SK-N-SH (cell line): ENCODE results near the gene ZMPSTE24.
"Not testable (repeated sequence)": the region's sequence is repeated elsewhere in the genome, so short reads cannot be mapped to it uniquely, and the experiment has no call there.

ENCODE experiments used
- GABPA ChIP-seq: IDR thresholded peaks from 2 replicates; pipeline ENCODE4 v1.4.0; 2012; ENCODE audit warnings: low read depth, mild to moderate bottlenecking
- JUND ChIP-seq: IDR thresholded peaks from 2 replicates; pipeline ENCODE4 v1.4.0; 2012
- POLR2AphosphoS5 ChIP-seq: IDR thresholded peaks from 2 replicates; pipeline ENCODE4 v1.6.1; 2012; ENCODE audit warnings: low read depth, low read length
- RXRA ChIP-seq: IDR thresholded peaks from 2 replicates; pipeline ENCODE4 v1.4.0; 2012; ENCODE audit warnings: low read depth, mild to moderate bottlenecking, borderline replicate concordance
- TAF1 ChIP-seq: IDR thresholded peaks from 2 replicates; pipeline ENCODE4 v1.6.1; 2012; ENCODE audit warnings: low read depth, mild to moderate bottlenecking, low read length, moderate library complexity, borderline replicate concordance
- TEAD4 ChIP-seq: IDR thresholded peaks from 2 replicates; pipeline ENCODE4 v1.4.0; 2012; ENCODE audit warnings: mild to moderate bottlenecking, borderline replicate concordance; ENCODE audit not compliant: insufficient read depth
- YY1 ChIP-seq: IDR thresholded peaks from 2 replicates; pipeline ENCODE4 v1.4.0; 2012; ENCODE audit warnings: low read depth, mild to moderate bottlenecking
- TF ChIP-seq, protein P1 (sequence below): fragments of 150-350 bp; IDR thresholded peaks from 2 replicates; pipeline ENCODE4 v1.6.1; 2017; ENCODE audit warnings: antibody characterized with exemption, low read length, low read depth, borderline replicate concordance
- TF ChIP-seq, protein P2 (sequence below): fragments of 200-600 bp; sonication (generic); IDR thresholded peaks from 2 replicates; pipeline ENCODE4 v1.6.1; 2017; ENCODE audit warnings: antibody characterized with exemption, mild to moderate bottlenecking, moderate library complexity
- TF ChIP-seq, protein P3 (sequence below): IDR thresholded peaks from 2 replicates; pipeline ENCODE4 v1.6.1; 2012; ENCODE audit warnings: mild to moderate bottlenecking, low read depth, low read length, moderate library complexity
- TF ChIP-seq, protein P4 (sequence below): IDR thresholded peaks from 2 replicates; pipeline ENCODE4 v1.4.0; 2012; ENCODE audit warnings: low read depth, borderline replicate concordance
- TF ChIP-seq, protein P5 (sequence below): IDR thresholded peaks from 2 replicates; pipeline ENCODE4 v1.4.0; 2012; ENCODE audit warnings: low read depth

DNA sequence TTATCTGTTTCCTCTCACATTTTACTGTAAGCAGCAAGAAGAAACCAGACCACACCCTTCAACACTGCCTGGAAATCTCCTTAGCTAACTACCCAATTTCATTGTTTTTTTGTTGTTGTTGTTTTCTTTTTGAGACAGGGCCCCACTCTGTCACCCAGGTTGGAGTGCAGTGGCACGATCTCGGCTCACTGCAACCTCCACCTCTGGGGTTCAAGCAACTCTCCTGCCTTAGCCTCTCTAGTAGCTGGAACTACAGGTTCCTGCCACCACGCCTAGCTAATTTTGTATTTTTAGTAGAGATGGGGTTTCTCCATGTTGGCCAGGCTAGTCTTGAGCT lies 84.3 kb downstream of the ZMPSTE24 start:
- not testable (repeated sequence) for TF ChIP-seq TAF1, RXRA, POLR2AphosphoS5, GABPA, JUND, TEAD4, YY1
- TF ChIP-seq, protein P1, sequence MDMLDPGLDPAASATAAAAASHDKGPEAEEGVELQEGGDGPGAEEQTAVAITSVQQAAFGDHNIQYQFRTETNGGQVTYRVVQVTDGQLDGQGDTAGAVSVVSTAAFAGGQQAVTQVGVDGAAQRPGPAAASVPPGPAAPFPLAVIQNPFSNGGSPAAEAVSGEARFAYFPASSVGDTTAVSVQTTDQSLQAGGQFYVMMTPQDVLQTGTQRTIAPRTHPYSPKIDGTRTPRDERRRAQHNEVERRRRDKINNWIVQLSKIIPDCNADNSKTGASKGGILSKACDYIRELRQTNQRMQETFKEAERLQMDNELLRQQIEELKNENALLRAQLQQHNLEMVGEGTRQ, result not testable (repeated sequence)
- TF ChIP-seq, protein P2, sequence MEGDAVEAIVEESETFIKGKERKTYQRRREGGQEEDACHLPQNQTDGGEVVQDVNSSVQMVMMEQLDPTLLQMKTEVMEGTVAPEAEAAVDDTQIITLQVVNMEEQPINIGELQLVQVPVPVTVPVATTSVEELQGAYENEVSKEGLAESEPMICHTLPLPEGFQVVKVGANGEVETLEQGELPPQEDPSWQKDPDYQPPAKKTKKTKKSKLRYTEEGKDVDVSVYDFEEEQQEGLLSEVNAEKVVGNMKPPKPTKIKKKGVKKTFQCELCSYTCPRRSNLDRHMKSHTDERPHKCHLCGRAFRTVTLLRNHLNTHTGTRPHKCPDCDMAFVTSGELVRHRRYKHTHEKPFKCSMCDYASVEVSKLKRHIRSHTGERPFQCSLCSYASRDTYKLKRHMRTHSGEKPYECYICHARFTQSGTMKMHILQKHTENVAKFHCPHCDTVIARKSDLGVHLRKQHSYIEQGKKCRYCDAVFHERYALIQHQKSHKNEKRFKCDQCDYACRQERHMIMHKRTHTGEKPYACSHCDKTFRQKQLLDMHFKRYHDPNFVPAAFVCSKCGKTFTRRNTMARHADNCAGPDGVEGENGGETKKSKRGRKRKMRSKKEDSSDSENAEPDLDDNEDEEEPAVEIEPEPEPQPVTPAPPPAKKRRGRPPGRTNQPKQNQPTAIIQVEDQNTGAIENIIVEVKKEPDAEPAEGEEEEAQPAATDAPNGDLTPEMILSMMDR, result not testable (repeated sequence)
- TF ChIP-seq, protein P3, sequence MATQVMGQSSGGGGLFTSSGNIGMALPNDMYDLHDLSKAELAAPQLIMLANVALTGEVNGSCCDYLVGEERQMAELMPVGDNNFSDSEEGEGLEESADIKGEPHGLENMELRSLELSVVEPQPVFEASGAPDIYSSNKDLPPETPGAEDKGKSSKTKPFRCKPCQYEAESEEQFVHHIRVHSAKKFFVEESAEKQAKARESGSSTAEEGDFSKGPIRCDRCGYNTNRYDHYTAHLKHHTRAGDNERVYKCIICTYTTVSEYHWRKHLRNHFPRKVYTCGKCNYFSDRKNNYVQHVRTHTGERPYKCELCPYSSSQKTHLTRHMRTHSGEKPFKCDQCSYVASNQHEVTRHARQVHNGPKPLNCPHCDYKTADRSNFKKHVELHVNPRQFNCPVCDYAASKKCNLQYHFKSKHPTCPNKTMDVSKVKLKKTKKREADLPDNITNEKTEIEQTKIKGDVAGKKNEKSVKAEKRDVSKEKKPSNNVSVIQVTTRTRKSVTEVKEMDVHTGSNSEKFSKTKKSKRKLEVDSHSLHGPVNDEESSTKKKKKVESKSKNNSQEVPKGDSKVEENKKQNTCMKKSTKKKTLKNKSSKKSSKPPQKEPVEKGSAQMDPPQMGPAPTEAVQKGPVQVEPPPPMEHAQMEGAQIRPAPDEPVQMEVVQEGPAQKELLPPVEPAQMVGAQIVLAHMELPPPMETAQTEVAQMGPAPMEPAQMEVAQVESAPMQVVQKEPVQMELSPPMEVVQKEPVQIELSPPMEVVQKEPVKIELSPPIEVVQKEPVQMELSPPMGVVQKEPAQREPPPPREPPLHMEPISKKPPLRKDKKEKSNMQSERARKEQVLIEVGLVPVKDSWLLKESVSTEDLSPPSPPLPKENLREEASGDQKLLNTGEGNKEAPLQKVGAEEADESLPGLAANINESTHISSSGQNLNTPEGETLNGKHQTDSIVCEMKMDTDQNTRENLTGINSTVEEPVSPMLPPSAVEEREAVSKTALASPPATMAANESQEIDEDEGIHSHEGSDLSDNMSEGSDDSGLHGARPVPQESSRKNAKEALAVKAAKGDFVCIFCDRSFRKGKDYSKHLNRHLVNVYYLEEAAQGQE, result not testable (repeated sequence)
- TF ChIP-seq, protein P4, sequence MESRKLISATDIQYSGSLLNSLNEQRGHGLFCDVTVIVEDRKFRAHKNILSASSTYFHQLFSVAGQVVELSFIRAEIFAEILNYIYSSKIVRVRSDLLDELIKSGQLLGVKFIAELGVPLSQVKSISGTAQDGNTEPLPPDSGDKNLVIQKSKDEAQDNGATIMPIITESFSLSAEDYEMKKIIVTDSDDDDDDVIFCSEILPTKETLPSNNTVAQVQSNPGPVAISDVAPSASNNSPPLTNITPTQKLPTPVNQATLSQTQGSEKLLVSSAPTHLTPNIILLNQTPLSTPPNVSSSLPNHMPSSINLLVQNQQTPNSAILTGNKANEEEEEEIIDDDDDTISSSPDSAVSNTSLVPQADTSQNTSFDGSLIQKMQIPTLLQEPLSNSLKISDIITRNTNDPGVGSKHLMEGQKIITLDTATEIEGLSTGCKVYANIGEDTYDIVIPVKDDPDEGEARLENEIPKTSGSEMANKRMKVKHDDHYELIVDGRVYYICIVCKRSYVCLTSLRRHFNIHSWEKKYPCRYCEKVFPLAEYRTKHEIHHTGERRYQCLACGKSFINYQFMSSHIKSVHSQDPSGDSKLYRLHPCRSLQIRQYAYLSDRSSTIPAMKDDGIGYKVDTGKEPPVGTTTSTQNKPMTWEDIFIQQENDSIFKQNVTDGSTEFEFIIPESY, result not testable (repeated sequence)
- TF ChIP-seq, protein P5, sequence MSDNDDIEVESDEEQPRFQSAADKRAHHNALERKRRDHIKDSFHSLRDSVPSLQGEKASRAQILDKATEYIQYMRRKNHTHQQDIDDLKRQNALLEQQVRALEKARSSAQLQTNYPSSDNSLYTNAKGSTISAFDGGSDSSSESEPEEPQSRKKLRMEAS, result not testable (repeated sequence)
